Stimulated activated naive B cell treated with anti-CD40 and anti-IgM and Interleukin-4, amounts not matched to agents 10 μg/mL and 1 μg/mL and 100 μg/mL, for 72 hours (primary cell): ENCODE measurements around the gene UAP1.

Experiments
- ATAC-seq, 2 donors: fragments of 150-1000 bp; cut with Tn5 transposase; replicated peaks; 2 replicates each; pipeline ENCODE4 v1.10.0; 2021; ENCODE audit warnings: moderate library complexity in 1 of 2
- DNase-seq: peaks from one replicate; pipeline ENCODE4 v3.0.0; 2021
- H3K27ac Mint-ChIP-seq: one replicate; pipeline ENCODE4 v1.8.0; 2022; ENCODE audit warnings: mild to moderate bottlenecking, mixed read lengths
- H3K27me3 Mint-ChIP-seq, 2 donors: one replicate each; pipeline ENCODE4 v1.8.0; 2022; ENCODE audit warnings: mixed read lengths in 2 of 2
- H3K36me3 Mint-ChIP-seq, 2 donors: one replicate each; pipeline ENCODE4 v1.8.0; 2022; ENCODE audit warnings: mixed read lengths in 2 of 2, mild to moderate bottlenecking in 1 of 2
- H3K4me1 Mint-ChIP-seq, 2 donors: one replicate each; pipeline ENCODE4 v1.8.0; 2022; ENCODE audit warnings: mixed read lengths in 2 of 2, mild to moderate bottlenecking in 1 of 2
- H3K4me3 Mint-ChIP-seq, 2 donors: one replicate each; pipeline ENCODE4 v1.8.0; 2022; ENCODE audit warnings: mild to moderate bottlenecking in 2 of 2, mixed read lengths in 2 of 2, moderate library complexity in 1 of 2
- H3K9me3 Mint-ChIP-seq, 2 donors: one replicate each; pipeline ENCODE4 v1.8.0; 2022; ENCODE audit warnings: mixed read lengths in 2 of 2, mild to moderate bottlenecking in 1 of 2

UAP1 gene

DNA sequence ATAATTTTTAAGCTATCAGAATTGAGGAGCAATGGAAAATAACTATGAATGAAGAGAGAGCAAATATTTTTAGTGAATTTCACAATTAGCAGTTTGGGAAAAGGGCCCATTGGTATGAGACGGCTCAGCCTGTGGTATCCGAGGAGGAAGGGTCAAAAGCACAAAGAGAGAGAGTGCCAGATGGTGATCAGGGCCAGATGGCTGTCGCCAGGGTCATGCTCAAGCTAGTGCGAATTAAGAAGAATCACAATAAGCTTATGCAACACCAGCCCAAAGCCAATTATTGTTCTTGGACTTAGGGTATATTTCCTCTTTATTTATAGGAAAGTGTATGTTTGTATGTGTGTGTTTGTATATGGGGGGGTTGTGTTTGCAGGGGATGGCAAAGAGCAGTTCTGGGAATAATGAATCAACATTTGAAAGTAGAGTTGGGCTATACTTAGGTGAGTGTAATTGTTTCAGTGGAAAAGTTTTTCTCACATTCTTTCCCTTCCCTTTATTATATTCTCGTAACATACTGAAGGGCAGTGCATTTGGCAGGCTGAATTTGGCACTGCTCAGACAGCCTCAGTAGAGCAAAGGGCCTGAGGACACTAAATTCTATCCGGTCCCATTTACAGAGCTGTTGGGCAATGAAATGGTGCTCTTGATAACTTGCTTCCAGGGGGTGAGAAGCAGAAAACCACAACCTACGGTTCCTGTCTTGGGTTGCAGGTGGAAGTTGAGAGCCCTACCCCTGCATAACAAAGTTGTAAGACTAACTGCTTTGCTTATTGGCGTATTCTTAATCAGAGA is 51.3 kb downstream of the UAP1 start:
- Mint-ChIP-seq H3K27me3 (peaks cover 0 to 6% of the 10 kb centered on the region in 2 donors), H3K4me3 (no peak overlapping the region), H3K4me1 (peaks cover 0 to 8% of the 10 kb centered on the region in 2 donors), H3K9me3 (peaks cover 7 to 8% of the 10 kb centered on the region in 2 donors), H3K36me3 (peaks cover 7 to 16% of the 10 kb centered on the region in 2 donors), H3K27ac (no peak overlapping the region)
- no peak for DNase-seq
- no peak for ATAC-seq

DNA sequence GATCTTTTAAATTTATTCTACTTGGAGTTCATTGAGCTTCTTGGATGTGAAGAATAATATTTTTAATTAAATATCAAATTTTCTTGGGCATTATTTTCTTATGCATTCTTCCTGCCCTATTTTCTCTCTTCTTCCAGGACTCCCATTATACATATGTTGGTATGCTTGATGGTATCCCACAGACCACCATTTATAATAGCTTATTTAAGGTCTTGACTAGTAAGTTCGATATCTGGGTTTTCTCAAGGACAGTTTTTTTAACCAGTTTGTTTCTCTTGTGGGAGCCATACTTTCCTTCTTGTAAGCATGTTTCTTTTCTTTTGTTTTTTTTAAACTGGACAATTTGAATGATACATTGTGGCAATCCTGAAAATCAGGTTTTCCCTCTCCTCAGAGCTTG is 55.3 kb downstream of the UAP1 start:
- Mint-ChIP-seq H3K27me3 (peaks cover 0 to 6% of the 10 kb centered on the region in 2 donors), H3K9me3 (peaks cover 7 to 12% of the 10 kb centered on the region in 2 donors), H3K4me1 (peaks cover 0 to 8% of the 10 kb centered on the region in 2 donors), H3K27ac (no peak overlapping the region), H3K4me3 (no peak overlapping the region), H3K36me3 (peaks cover 11 to 16% of the 10 kb centered on the region in 2 donors)
- DNase-seq (no peak), ATAC-seq (no peak)

DNA sequence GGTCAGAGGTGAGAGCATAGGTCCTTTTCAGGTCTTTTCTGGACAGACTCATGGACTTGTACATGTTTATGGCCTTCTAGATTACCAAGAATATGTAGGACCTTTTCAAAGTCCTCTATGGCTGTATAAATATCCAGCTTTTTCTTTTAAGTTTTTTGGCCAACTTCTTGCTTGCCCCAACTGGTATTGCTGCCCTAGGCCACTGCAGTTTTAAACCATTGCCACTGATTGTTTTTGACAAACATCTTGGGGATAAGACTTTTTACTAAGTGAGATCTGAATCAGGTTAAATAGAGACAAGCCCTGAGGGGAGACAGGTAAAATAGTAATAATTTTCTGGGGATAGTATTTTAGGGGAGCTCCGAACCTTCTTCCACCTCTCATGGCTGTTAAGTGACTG is 56.0 kb downstream of the UAP1 start:
- Mint-ChIP-seq H3K27ac (no peak overlapping the region), H3K4me3 (no peak overlapping the region), H3K27me3 (peaks cover 3 to 4% of the 10 kb centered on the region in 2 donors), H3K36me3 (peaks cover 11 to 16% of the 10 kb centered on the region in 2 donors), H3K9me3 (peaks cover 7 to 12% of the 10 kb centered on the region in 2 donors), H3K4me1 (peaks cover 0 to 7% of the 10 kb centered on the region in 2 donors)
- ATAC-seq = no peak
- no peak for DNase-seq

DNA sequence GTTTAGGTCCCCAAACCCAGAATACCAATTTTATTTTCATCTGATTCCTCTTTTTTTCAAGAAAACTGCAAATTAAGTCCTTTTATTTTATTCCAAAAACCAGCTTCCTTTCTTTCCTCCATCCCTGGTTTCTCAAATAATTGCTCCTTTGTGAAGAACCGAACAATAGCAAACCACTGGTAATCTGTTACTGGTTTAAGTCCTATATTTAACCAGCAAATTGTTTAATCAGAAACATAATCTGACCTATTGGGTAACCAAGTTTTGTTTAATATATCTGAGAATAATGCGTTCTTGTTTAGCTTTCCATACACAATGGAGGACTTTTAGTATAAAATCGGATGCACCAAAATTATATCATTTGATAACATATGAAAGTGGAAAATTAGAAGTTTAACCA is 57.6 kb downstream of the UAP1 start:
- H3K9me3 Mint-ChIP-seq = peaks cover 7 to 12% of the 10 kb centered on the region in 2 donors
- DNase-seq (no peak), ATAC-seq (no peak)
- no peak overlapping the region for H3K27ac Mint-ChIP-seq
- peaks cover 11 to 19% of the 10 kb centered on the region in 2 donors for H3K36me3 Mint-ChIP-seq
- no peaks in the 10 kb centered on the region for H3K4me1 Mint-ChIP-seq
- H3K4me3 Mint-ChIP-seq = no peak overlapping the region
- H3K27me3 Mint-ChIP-seq = peaks cover 15 to 16% of the 10 kb centered on the region in 2 donors

DNA sequence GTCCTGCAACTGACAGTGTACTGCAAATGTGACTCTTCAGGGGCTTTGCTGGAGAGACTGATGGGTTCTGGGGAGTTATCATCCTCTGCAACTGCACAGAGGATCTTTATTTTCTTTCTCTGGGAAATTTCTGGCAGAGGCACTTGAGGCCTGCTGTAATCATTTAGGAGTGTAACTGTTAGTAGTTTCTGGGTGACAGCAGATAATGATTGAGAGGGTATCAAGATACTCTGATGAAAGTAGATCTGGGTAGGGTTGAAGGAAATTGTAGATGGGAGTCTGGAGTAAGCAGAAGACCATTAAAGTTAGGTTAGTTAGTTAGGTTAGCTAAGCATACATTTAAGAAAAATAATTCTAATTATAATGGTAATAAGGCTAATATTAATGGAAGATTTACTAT is 59.7 kb downstream of the UAP1 start:
- Mint-ChIP-seq H3K4me3 (no peak overlapping the region), H3K27me3 (peaks cover 28 to 29% of the 10 kb centered on the region in 2 donors), H3K36me3 (peaks cover 14 to 19% of the 10 kb centered on the region in 2 donors), H3K27ac (no peak overlapping the region), H3K9me3 (peaks cover 4 to 10% of the 10 kb centered on the region in 2 donors), H3K4me1 (peaks cover 0 to 1% of the 10 kb centered on the region in 2 donors)
- ATAC-seq = no peak
- no peak for DNase-seq

DNA sequence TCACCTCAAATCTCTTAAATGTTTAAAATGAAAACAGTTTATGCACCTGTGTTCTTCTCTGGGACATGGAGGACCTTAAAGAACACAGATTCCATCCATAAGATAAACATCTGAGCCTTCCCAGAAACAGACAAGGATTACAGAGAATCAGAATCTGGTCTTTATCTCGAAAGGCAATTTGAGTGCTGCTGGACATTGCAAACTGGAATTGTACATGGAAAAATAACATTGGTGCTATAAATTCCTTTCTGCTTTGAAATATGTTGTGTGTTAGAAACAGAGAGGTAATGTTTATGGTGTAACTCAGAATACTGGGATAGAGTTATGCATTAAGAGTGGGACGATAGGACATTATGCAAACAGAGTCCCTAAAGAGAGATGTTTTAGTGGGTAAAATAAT is 64.2 kb downstream of the UAP1 start:
- H3K27ac Mint-ChIP-seq = no peak overlapping the region
- ATAC-seq = no peak
- H3K4me3 Mint-ChIP-seq = no peak overlapping the region
- H3K4me1 Mint-ChIP-seq = peaks cover 0 to 4% of the 10 kb centered on the region in 2 donors
- peaks cover 35 to 45% of the 10 kb centered on the region in 2 donors for H3K27me3 Mint-ChIP-seq
- no peak for DNase-seq
- peaks cover 3% of the 10 kb centered on the region in 2 donors for H3K36me3 Mint-ChIP-seq
- H3K9me3 Mint-ChIP-seq = no peaks in the 10 kb centered on the region

DNA sequence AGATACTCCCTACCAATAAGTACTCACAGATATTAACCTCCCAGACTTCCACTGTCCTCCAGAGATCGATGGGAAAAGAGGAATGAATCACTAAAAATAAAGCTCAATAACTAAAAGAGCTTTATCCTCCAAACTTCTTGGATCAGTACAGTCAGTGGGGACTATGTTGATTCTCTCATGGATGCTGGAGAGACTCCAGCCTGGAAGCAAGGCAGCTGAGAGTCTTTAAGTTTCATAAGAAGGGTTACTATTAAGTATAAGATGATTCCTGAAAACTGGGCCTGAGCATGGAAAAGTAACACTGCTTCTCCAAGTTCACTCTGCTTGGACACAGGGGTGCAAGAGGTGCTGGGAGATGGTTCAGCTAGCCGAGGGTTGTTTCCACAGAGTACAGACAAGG is 64.6 kb downstream of the UAP1 start:
- no peak for DNase-seq
- no peak for ATAC-seq
- no peak overlapping the region for H3K4me3 Mint-ChIP-seq
- no peak overlapping the region for H3K27ac Mint-ChIP-seq
- H3K27me3 Mint-ChIP-seq = peaks cover 39 to 45% of the 10 kb centered on the region in 2 donors
- peaks cover 3% of the 10 kb centered on the region in 2 donors for H3K36me3 Mint-ChIP-seq
- H3K4me1 Mint-ChIP-seq = peaks cover 0 to 6% of the 10 kb centered on the region in 2 donors
- H3K9me3 Mint-ChIP-seq = no peaks in the 10 kb centered on the region

DNA sequence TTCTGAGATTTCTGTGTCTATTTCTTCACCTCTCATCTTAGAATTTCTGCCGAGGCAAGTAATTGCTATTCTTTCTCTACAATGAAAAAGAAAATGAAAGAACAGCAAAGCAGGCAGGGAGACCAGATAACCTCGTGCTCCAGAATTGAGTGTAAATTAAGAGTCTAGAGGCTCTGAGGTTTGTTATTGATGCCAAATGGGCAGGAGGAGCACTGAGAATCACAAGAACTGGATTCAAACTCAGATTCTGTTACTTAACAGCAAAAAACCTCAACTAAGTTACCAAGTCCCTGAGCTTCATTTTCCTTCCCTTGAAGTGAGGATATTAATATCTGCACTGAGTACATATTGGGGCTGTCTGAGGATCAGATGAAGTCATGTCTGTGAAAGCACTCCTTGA is 65.2 kb downstream of the UAP1 start:
- Mint-ChIP-seq H3K36me3 (peaks cover 3% of the 10 kb centered on the region in 2 donors), H3K4me1 (peaks cover 0 to 6% of the 10 kb centered on the region in 2 donors), H3K9me3 (no peaks in the 10 kb centered on the region), H3K4me3 (no peak overlapping the region), H3K27ac (no peak overlapping the region), H3K27me3 (peaks cover 45 to 51% of the 10 kb centered on the region in 2 donors)
- DNase-seq (no peak), ATAC-seq (no peak)

DNA sequence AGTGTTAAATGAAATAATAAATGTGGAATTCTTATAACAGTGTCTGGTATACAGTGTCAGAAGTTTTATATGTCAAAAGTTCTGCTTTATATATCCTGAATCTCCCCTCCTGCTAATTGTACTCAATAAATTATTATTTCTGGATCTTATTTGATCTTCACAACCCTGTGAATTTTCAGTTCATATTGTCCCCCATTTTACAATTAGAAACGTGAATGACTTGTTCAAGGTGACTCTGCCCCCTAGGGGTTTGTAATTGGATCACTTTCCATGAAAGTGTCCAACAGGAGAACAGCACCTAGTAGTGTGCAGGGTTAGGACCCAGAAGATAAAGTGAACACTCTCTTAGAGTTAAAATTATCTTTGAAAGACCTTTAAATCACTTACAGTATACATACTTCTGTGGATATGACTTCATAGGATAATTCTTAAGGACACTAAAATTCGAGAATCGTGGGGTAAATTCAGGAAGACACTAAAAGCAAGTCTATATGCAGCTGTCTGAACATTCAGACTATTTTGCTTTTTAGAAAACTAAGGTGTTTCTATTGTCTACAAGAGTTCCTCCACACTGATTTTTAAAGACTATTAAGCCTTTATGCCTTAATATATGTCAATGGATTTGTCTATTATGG is 66.3 kb downstream of the UAP1 start:
- no peaks in the 10 kb centered on the region for H3K9me3 Mint-ChIP-seq
- H3K4me3 Mint-ChIP-seq = no peak overlapping the region

DNA sequence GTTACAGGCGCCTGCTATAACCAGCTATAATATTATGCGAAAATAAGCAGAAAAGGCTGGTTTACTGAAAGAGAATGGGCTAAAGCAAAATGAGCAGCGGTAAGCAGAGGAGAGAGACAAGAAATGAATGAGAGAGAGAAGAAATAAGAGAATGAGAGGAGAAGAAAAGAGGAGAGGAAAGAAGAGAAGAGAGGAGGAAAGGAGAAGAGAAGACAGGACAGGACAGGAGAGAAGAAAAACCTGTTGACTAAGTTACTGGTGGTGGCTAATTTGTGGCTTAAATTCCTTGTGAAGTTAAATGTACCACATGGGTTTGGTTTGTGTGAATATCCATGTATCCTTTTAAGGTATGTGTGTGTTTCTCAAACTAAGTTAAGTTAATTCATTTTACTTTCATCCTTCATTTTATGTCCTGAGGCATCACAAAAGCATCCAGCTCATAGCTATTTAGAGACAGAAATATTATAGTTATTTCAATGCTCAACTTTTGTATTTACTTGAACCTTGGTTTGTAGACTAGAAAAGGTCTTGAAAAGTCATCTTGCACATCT is 67.6 kb downstream of the UAP1 start:
- peaks cover 30 to 39% of the 10 kb centered on the region in 2 donors for H3K27me3 Mint-ChIP-seq
- ATAC-seq (no peak), DNase-seq (no peak)
- H3K27ac Mint-ChIP-seq = no peak overlapping the region
- no peak overlapping the region for H3K4me3 Mint-ChIP-seq
- H3K4me1 Mint-ChIP-seq = peaks cover 0 to 6% of the 10 kb centered on the region in 2 donors
- no peaks in the 10 kb centered on the region for H3K9me3 Mint-ChIP-seq
- H3K36me3 Mint-ChIP-seq = peaks cover 0 to 3% of the 10 kb centered on the region in 2 donors

More for the DNA sequence above, 66.3 kb downstream of the UAP1 start:
- peak; percentile 42 to 48 for ATAC-seq
- DNase-seq = no peak
- Mint-ChIP-seq H3K27ac (no peak overlapping the region), H3K27me3 (peaks cover 44 to 47% of the 10 kb centered on the region in 2 donors), H3K4me1 (peaks cover 0 to 6% of the 10 kb centered on the region in 2 donors), H3K36me3 (peaks cover 2 to 3% of the 10 kb centered on the region in 2 donors)

DNA sequence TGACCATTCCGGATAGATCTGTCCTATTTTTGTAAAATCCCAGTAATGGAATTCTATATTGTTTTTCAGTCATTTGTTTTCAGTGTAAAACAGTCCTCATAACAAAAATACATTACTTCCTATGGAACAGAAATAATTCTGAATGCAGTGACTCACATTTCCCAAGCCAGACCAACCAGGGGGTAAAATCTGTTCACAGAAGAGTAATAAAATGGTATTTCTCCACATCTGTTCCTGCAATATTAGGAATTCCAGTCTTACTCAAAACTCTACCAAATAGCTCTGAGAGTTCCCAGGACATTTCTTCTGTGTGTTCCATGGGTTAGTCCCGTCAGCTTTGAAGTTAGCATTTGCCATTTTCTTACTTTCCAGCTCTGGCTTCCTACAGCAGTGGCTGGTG is 68.1 kb downstream of the UAP1 start:
- Mint-ChIP-seq H3K9me3 (no peaks in the 10 kb centered on the region), H3K4me3 (no peak overlapping the region), H3K36me3 (no peaks in the 10 kb centered on the region), H3K27ac (no peak overlapping the region), H3K4me1 (peaks cover 0 to 6% of the 10 kb centered on the region in 2 donors), H3K27me3 (peaks cover 25 to 34% of the 10 kb centered on the region in 2 donors)
- ATAC-seq = no peak
- no peak for DNase-seq

DNA sequence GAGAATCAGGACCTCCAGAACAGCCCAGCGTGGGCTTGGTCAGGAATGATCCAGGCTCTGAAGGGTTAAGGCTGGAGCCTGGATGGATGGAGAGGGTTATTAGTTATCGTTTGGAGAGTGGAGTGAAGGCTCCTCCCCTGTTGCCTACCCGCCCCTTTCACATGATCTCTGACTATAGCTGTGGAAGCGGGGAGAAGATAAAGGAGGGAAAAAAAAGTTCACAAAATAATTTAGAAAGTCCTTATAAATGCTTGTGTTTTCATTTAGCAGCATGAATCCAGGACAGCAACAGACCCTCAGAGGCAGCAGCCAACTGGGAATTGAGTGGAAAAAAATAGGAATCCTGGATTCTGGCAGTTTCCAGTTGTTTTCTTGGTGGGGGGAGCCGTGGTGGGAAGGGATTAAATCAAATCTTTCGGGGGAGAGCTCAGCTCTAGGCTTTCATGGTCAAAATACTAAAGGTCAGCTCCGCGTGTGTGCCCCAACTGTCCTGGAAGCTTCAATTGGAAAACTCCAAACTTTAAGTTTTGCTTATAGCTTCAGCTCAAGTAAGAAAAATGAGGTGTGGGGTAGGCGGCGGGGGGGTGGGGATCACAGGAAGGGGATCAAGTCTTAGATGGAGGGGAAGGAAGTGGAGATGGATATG is 70.1 kb downstream of the UAP1 start:
- peaks cover 18 to 28% of the 10 kb centered on the region in 2 donors for H3K27me3 Mint-ChIP-seq
- no peaks in the 10 kb centered on the region for H3K36me3 Mint-ChIP-seq
- H3K27ac Mint-ChIP-seq = no peak overlapping the region
- ATAC-seq (no peak), DNase-seq (no peak)
- no peak overlapping the region for H3K4me3 Mint-ChIP-seq
- no peaks in the 10 kb centered on the region for H3K9me3 Mint-ChIP-seq
- H3K4me1 Mint-ChIP-seq = peaks cover 0 to 5% of the 10 kb centered on the region in 2 donors

DNA sequence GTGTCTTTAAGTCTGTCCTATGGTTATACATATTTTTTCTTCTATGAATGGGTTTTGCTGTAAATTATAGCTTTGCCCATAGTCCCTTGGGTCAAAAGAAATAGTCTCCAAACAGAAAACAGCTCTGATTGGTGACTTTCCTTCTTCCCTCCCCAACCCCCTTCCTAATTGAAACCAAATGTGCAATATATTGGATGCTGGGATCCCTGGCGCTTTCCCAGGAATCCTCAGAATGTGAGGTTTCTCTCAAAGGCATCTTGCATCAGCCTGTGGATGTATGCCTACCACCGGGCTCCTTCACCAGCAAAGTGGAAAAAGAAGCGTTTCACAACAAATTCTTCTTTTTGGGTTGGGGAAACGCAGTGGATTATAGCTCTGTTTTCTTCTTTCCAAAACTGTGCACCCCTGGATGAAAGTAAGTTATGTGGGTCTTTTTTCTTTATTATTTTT is 70.7 kb downstream of the UAP1 start, which contains the start of gene DDR2:
Gene DDR2 (plus strand): TSS at position 248 of the 450 bp plus-strand sequence. CDS start 86,600 bp downstream, outside the sequence.
- H3K27me3 Mint-ChIP-seq = peaks cover 14 to 25% of the 10 kb centered on the region in 2 donors
- H3K4me1 Mint-ChIP-seq = peaks cover 0 to 2% of the 10 kb centered on the region in 2 donors
- DNase-seq (no peak), ATAC-seq (no peak)
- no peak within 1 kb of the TSS for H3K4me3 Mint-ChIP-seq
- no peaks in the 10 kb centered on the region for H3K36me3 Mint-ChIP-seq
- H3K9me3 Mint-ChIP-seq = no peaks in the 10 kb centered on the region
- H3K27ac Mint-ChIP-seq = no peak within 1 kb of the TSS

DNA sequence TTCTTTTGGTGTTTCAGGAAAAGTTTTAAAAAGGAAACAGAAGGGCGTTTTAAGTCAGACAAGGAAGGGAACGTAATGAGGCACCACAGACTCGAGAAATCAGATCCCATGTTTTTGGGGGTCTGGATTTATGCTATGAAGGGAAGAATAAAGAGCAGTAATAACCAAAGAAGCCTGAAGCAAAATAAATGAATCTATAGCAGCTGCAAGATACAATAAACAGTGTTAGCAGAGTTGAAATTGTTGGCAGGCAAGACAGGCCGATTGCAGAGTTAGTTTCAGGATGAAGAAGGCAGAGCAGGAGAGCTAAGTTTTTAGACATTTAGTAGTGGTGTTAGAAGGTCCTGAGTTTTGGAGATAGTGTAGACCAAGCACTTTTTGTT is 71.2 kb downstream of the UAP1 start:
- H3K27ac Mint-ChIP-seq = no peak overlapping the region
- H3K36me3 Mint-ChIP-seq = no peaks in the 10 kb centered on the region
- DNase-seq = no peak
- peaks cover 0 to 2% of the 10 kb centered on the region in 2 donors for H3K4me1 Mint-ChIP-seq
- H3K4me3 Mint-ChIP-seq = no peak overlapping the region
- peaks cover 11 to 21% of the 10 kb centered on the region in 2 donors for H3K27me3 Mint-ChIP-seq
- H3K9me3 Mint-ChIP-seq = no peaks in the 10 kb centered on the region
- ATAC-seq = no peak
